NCI-H2227 (cell line): ENCODE data around the gene BRD9.
"Not testable (repeated sequence)": the region's sequence is repeated elsewhere in the genome, so short reads cannot be mapped to it uniquely, and the experiment has no call there.

Experiments
- DNase-seq: peaks from one replicate; lab custom pipeline; 2025; ENCODE audit not compliant: unreplicated experiment; lab: John Stamatoyannopoulos, UW

Gene BRD9

DNA sequence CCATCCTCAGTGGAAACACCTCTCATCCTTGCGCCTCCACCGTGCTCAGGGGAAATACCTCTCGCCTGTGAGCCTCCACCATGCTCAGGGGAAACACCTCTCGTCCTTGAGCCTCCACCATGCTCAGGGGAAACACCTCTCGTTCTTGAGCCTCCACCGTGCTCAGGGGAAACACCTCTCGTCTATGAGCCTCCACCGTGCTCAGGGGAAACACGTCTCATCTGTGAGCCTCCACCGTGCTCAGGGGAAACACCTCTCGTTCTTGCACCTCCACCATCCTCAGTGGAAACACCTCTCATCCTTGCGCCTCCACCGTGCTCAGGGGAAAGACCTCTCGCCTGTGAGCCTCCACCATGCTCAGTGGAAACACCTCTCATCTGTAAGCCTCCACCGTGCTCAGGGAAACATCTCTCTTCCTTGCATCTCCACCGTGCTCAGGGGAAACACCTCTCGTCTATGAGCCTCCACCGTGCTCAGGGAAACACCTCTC is 46.0 kb downstream of the BRD9 start:
- not testable (repeated sequence) for DNase-seq

DNA sequence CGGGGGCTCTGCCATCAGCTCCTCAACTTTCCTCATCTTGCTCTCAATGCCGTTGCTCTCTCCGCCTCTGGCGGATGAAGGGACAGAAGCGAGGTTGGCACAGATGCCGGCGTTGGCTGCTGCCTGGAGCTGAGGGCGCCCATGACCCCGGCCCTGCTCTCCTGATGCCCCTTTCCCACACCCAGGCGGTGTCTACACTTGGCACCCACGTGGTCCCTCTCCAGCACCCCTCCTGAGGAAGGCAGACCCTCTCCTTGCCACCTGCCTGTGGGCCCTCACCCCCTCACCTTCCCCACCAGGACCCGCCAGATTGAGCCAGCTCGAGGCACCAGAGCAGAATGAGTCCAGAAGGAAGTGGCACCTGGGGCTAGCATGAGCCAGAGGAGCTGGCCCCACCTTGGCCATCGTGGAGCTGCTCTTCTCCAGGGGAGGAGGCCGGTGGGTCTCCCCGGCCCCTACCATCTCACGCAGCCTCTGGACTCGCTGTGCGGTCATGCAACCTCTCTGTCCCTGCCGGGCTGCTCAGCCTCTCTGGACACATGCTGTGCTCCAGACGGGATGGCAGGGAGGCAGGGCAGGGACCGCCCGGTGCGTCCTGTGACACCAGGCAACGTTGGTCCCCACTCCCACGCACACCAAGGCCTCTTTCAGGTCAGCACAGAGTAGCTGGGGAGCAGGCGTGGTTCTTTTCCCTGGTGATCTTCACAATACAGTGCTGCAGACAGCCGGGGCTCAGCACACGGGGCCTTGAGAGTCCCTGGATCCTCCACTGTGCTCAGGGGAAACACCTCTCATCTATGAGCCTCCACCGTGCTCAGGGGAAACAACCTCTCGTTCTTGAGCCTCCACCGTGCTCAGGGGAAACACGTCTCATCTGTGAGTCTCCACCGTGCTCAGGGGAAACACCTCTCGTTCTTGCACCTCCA is 46.7 kb downstream of the BRD9 start:
- not testable (repeated sequence) for DNase-seq

DNA sequence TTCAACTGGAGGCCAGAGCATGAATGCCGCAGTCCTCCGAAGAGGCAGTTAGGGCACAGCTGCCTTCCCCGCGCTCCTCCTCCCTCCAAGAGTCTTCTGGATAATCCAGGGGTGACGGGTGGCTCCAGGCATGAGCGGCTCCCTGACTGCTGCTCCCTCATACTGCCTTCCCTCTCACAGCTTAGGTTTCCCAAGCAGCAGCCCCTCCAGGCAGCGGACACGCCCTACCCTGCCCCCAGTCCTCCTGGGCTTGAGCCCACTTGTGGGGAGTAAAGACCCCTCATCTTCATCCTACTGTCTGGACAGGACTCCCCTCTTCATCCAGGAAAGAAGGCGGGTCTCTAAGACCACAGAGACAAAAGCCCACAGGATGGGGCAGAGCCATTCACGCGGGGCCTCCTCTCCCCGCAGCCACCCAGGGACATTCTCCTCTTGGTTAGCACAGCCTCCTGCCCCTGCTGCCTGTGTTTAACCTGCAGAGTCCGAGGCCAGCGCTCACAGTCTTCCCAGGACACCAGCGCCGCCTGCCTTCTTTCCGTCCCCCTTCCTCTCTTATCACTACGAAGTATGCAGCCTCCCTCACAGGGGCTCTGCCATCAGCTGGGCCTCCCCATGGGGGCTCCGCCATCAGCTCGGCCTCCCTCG is 47.4 kb downstream of the BRD9 start:
- not testable (repeated sequence) for DNase-seq

DNA sequence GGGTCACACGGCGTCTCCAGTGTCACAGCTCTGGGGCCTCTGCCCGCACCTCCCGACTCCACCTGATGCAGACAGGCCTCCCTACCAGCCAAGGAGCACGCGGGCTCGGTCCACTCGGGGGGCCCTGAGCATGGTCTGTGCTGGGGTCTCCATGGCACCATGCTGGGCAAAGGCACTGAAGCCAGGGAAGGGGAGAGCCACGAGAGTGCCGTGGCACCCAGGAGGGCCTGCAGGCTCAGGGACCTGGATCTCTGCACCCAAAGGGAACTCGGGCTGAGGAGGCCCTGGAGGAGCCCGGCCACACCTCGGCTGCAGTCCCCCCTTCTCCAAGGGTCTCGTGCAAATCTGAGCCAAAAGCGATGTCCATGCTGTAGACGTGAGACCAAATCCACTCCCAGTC is 48.2 kb downstream of the BRD9 start:
- DNase-seq = not testable (repeated sequence)

DNA sequence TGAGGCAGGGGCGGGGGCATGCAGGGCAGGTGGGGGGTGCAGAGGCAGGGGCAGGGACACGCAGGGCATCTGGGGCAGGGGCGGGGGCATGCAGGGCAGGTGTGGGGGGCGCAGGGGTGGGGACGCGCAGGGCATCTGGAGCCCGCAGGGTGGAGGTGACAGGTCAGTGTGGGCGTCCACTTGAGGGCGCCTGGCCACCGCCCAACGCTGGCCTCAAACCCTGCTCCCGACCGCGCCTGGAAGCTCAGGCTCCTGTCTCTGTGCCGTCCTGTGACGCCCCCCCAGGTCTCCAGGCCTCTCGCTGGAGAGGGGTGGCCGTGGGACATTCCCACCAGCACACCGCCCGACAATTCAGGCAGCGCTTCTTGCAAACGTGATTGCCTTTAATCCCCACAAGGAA is 48.7 kb downstream of the BRD9 start:
- not testable (repeated sequence) for DNase-seq

DNA sequence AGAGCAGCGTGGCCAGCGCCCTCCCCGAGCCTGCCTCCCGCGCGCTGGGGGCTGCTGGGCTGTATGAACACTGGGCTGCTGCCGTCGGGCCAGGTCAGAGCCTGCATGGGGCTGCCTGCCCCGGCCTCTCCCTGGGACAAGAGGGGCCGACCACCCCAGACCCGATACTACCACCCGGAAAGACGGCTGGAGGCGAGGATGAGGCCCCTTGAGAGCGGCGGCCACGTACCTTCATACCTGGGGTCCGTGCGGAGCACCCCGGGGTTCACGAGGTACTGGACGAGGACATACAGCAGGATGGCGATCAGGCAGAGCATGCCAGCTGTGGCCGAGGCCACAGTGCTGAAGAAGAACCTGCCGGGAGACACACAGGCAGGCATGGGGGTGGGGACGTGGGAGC is 49.2 kb downstream of the BRD9 start:
- not testable (repeated sequence) for DNase-seq

DNA sequence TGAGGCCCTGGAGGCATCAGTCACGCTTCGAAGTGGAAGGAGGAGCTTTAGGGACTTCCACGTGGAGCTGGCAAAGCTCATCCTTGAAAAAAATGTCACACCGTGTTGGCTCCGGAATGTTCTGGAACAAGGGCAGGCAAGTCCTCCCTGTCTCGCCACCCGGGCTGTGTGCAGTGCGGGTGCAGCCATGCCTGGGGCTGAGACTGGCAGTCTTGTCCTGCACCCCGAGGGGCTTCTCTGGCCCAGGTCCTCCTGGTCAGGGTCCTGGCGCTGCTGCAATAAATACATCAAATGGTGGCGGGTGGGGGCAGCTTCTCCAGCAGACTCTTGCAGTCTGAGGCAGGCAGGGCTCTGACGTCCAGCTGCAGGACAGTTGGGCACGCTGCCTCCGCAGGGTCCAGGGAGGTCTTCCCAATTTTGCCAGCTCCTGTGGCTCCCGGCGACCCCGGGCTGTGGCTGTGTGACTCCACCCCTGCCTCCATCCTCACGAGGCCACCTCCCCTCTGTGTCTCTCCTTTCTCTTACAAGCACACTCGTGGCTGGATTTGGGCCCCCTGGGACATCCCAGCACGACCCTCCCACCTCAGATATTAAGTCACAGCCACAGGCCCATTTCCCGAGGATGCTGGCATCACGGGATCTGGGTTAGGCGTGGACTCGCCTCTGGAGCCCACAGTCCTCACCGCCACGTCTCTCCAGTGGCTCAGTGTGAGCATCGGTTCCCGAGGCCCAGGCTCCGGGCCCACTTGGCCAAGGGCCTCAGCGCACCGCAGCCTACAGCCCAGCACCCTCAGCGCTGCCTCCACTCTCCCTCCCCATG is 50.0 kb downstream of the BRD9 start:
- not testable (repeated sequence) for DNase-seq

DNA sequence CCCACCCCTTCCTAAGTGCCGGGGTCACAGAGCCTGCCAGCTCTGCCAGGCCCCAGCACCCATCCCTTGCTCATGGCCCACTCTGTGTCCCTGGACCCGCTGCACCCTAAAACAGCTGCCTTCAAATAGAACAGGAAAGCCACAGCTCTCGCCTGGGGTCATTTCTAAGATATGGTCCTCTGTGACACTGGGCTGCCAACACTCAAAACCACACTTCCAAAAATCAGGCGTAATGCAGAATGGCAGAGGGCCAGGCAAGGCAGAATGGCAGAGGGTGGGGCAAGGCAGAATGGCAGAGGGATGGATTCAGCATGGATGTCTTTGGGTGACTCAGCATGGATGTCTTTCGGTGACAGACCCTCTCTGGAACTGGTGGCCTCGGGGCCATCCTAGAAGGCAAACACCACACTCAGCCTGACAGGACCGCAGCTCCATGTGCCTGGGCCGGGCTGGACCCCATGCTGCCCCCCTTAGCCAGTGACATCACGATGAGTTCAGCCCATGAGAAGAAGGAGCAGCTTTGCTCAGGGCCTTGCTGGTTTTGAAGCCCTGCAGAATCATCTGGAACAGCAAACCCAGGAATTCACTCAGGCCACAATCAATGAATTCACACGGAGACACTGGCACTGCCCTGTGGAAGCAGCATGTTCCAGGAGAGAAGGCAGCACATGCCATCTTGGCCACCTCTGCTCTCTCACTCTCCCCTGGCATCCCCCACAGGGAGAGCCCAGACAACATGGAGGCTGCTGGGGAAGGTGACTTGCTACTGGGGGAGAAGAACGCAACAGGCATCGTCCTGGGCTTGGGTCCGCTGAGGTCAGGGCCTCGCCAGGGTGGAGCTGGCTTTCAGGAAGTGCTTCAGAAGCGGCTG is 50.8 kb downstream of the BRD9 start:
- DNase-seq = not testable (repeated sequence)

DNA sequence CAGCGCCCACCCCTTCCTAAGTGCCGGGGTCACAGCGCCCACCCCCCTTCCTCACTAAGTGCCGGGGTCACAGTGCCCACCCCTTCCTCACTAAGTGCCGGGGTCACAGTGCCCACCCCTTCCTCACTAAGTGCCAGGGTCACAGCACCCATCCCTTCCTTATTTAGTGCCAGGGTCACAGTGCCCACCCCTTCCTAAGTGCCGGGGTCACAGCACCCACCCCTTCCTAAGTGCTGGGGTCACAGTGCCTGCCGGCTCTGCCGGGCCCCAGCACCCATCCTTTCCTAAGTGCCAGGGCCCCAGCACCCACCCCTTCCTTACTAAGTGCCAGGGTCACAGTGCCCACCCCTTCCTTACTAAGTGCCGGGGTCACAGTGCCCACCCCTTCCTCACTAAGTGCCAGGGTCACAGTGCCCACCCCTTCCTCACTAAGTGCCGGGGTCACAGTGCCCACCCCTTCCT is 51.6 kb downstream of the BRD9 start:
- not testable (repeated sequence) for DNase-seq

DNA sequence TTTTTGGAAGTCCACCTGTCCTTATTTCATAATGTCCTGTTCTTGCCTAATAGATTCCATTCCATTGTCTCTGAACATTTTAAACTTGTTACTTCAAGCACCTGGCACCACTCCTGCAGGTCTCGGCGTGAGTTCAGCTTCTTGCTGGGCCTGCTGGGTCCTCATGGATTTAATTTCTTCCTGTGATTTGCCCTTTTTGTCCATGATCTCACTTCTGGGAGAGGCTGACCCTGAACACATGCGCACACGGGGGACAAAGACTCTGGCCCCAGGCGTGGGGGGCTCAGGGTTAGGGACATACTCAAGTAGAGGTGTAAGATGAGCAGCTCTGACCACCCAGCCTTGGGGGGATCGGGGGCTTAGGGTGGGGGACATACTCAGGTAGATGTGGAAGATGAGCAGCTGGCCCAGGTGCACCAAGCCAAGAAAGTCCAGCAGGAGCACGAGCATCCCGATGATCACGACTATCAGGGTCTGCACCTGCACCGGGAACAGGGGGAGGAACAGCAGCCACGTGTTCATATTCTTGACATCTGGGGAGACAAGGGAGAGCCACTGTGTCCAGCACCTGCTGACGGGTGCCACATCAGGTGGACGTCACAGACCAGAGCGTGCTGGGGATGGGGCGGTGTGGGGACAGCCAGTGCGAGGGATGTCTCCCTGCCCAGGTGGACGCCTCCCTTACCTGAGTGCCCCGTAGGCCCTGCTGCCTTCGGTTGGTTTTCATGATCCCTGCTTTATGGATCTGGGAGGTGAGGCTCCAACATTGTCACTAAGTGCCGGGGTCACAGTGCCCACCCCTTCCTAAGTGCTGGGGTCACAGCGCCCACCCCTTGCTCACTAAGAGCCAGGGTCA is 52.3 kb downstream of the BRD9 start:
- DNase-seq = not testable (repeated sequence)

DNA sequence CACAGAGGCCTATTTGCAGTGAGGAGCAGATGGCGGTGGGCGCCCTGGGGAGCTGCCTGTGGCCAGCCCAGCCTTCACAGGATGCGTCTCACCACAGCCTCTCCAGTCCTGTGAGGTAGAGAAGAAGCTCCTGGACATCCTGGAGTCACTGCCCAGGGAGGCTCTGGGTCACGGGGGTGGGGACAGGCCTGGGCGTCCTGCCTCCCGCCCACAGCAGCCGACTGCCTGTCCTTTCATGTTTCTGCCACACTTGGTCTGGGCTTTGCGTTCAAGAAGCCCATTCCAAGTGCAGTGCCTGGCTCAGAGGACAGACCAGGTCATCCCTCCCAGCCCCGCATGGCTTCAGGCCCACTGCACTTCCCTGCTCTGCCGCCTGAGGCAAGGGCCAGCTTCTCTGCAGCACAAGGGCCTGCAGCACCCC is 54.2 kb downstream of the BRD9 start:
- not testable (repeated sequence) for DNase-seq

DNA sequence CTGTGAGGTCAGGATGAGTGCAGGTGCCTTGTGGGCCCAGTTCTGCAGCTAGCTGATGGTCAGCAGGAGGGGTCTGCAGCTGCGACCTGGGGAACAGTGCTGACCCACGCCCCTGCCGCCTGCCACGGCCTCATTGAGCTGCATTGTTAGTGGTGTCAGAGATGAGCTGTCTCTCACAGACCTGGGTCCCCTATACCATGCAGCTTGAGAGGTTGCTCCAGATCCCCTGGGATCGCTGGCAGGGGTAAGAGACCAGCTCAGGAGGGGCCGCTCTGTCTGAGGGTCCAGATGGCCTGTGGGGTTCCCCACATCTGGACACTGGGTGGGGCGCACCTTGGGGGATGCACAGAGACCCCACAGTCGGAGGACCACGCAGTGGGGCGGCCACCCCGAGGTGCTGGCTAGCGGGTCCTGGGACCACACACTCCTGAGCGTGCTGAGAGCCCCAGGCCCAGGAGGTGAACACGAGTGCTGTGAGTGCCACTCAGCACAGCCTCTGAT is 54.9 kb downstream of the BRD9 start:
- not testable (repeated sequence) for DNase-seq

DNA sequence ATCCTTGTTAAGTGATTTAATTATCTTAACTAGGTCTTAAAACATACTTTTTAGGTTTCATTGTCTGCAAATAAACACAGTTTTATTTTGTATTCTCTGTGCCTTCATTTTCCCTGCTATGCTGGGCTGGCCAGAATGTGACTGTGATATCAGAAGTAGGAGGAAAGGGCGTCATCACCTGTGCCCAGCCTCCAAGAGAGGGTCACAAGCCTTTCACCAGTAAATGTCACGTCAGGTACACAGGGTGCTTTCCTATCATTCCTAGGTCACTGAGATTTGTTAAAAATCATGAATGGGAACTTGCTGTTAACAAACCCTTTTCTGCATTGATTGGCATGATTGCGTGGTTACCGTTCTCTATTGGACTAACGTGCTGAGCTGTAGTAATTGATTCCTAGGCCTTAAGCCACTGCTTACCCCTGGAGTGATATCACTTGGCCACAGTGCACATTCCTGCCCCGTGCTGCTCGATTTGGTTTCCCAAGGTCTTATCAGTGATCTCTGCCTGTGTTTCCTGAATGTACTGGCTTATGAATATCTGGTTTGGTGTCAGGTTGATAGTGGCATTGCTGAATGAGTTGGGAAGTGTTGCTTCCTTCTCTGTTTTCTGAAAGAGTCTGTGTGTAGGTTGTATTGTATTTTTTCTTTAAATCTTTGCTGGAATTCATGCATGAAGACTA is 56.5 kb downstream of the BRD9 start:
- DNase-seq = not testable (repeated sequence)

DNA sequence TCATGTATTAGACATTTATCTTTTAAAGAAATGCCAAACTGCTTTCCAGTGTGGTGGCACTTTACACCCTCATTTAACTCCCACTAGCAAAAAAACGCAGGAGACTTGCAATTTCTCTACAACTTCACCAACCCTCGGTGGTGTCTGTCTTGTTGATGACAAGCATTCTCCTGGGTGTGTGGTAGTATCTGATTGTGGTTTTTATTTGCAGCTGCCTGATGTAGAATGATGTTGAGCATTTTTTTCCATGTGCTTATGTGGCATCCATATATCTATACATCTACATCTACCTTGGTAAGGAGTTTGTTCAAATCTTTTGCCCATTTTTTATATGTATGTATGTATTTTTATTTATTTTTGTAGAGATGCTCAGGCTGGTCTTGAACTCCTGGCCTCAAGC is 58.6 kb downstream of the BRD9 start:
- DNase-seq = not testable (repeated sequence)

DNA sequence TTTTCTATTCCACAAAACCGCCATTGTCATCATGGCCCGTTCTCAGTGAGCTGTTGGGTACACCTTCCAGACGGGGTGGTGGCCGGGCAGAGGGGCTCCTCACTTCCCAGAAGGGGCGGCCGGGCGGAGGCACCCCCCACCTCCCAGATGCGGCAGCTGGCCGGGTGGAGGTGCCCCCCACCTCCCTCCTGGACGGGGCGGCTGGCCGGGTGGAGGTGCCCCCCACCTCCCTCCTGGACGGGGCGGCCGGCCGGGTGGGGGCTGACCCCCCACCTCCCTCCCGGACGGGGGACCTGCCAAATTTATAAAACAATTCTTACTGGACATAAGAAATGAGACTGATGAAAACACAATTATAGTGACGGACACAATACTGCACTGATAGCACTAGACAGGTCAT is 64.4 kb downstream of the BRD9 start:
- not testable (repeated sequence) for DNase-seq

DNA sequence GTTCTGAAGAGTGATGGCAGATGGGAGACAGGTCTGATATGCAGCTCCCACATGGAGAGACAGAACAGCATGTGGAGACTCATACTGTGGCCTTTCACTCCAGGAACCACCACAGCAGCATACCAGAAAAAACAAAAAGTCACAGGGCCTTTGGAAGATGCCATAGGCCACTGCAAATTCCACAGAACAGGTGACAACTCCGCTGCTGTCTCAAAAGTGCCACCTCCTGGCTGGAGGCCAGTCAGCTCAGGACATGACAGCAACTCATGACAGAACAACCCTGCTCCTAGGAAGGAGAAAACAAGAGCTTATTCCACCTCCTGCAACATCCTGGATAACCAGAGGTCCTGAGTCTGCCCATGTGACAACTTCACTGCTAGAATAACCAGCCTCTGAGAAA is 67.1 kb downstream of the BRD9 start:
- not testable (repeated sequence) for DNase-seq

DNA sequence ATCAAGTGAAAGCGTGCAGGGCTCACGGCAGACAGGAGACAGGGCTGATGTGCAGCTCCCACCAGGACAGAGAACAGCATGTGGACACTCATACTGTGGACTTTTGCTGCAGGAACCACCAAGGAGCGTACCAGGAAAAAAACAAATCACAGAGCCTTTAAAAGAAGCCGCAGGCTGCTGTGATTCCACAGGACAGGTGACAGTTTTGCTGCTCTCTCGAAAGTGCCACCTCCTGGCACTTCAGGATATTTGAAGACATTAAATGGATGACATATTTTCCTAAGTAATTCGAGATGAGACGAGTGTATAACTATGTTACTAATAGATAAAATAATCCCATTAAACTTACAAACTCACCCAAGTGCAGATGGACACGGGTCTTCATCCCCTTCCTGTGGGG is 71.1 kb downstream of the BRD9 start:
- no peak for DNase-seq

DNA sequence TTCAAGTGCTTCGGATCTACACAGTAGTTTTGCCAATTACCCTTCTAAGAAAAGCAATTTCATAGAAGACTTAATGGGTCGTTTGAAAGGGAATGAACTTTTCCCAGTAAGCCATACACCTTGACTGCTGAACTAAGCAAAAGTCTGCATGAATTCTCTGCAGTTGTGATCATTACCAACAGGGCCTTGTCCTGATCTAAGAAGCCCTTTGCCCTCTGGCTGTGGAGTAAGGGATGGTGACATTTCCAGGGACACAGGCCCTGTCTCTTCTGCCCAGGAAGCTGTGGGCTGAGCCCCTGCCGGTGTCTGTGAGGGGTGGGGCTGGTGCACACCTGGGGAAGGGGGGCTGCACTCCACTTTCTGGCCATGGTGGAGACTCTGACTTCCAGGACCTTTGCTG is 72.4 kb downstream of the BRD9 start:
- DNase-seq = no peak
